Amniotic stem cell (primary cell): ENCODE results near the gene PTPRD.

Experiments used
- DNase-seq: peaks from one replicate; lab custom pipeline; 2025; lab: John Stamatoyannopoulos, UW

PTPRD gene

GRCh38 chr9:8570776-8571175, 2042.0 kb downstream of the PTPRD start:
- no peak for DNase-seq

GRCh38 chr9:8569823-8570222, 2043.0 kb downstream of the PTPRD start:
- DNase-seq = no peak

- DNase-seq = no peak
These were observed 2044.7 kb downstream of the PTPRD start for GRCh38 chr9:8567963-8568579.

GRCh38 chr9:8564960-8565359, 2047.8 kb downstream of the PTPRD start:
- no peak for DNase-seq

GRCh38 chr9:8560560-8561525, 2052.0 kb downstream of the PTPRD start:
- no peak for DNase-seq

- DNase-seq = no peak
These were observed 2054.6 kb downstream of the PTPRD start for GRCh38 chr9:8558176-8558575.

- DNase-seq = no peak
These were observed 2056.9 kb downstream of the PTPRD start for GRCh38 chr9:8555762-8556500.

GRCh38 chr9:8553444-8553843, 2059.4 kb downstream of the PTPRD start:
- no peak for DNase-seq

GRCh38 chr9:8552732-8553131, 2060.1 kb downstream of the PTPRD start:
- no peak for DNase-seq

GRCh38 chr9:8549214-8549613, 2063.6 kb downstream of the PTPRD start:
- DNase-seq = no peak

- no peak for DNase-seq
These were observed 2069.6 kb downstream of the PTPRD start for GRCh38 chr9:8543219-8543618.

GRCh38 chr9:8542537-8542936, 2070.3 kb downstream of the PTPRD start:
- no peak for DNase-seq

- no peak for DNase-seq
These were observed 2073.1 kb downstream of the PTPRD start for GRCh38 chr9:8539681-8540197.

- DNase-seq = no peak
These were observed 2076.0 kb downstream of the PTPRD start for GRCh38 chr9:8536845-8537244.

- DNase-seq = no peak
These were observed 2078.0 kb downstream of the PTPRD start for GRCh38 chr9:8534828-8535227.

GRCh38 chr9:8533681-8534080, 2079.1 kb downstream of the PTPRD start:
- DNase-seq = no peak

GRCh38 chr9:8531826-8532415, 2080.9 kb downstream of the PTPRD start:
- DNase-seq = no peak

- no peak for DNase-seq
These were observed 2091.7 kb downstream of the PTPRD start for GRCh38 chr9:8521112-8521511.

- DNase-seq = no peak
These were observed 2097.1 kb downstream of the PTPRD start for GRCh38 chr9:8515748-8516147.

- no peak for DNase-seq
These were observed 2098.0 kb downstream of the PTPRD start for GRCh38 chr9:8514760-8515159.

GRCh38 chr9:8508671-8509290, 2104.0 kb downstream of the PTPRD start:
- no peak for DNase-seq

- no peak for DNase-seq
These were observed 2118.2 kb downstream of the PTPRD start for GRCh38 chr9:8494571-8494970.
